ENCODE measurements around the gene FARP1. TPM values are rescaled to one million over a fixed set of nuclear protein-coding genes. Genes with fewer than 3 reads are reported as not detected.

FARP1 gene
- total RNA-seq, 1 experiment from 2014 or later = 96.6 TPM

DNA sequence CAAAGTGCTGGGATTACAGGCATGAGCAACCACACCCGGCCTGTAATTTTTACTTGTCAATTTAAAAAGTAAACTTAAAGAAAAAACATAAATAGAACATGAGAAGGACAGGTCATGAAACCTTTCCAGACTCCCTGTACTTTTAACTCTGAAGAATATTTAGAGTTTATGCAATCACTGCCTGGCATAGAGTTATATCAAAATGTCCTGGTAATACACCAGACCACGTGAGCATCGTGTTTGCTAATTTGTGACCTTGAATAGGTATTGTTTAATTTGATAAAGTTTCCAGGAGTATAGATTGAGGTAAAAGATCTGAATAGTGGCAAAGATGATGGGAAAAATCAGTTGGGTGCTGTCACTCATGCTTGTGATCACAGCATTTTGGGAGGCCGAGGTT is 115.3 kb downstream of the FARP1 start (continued):
- TF ChIP-seq, protein P1, sequence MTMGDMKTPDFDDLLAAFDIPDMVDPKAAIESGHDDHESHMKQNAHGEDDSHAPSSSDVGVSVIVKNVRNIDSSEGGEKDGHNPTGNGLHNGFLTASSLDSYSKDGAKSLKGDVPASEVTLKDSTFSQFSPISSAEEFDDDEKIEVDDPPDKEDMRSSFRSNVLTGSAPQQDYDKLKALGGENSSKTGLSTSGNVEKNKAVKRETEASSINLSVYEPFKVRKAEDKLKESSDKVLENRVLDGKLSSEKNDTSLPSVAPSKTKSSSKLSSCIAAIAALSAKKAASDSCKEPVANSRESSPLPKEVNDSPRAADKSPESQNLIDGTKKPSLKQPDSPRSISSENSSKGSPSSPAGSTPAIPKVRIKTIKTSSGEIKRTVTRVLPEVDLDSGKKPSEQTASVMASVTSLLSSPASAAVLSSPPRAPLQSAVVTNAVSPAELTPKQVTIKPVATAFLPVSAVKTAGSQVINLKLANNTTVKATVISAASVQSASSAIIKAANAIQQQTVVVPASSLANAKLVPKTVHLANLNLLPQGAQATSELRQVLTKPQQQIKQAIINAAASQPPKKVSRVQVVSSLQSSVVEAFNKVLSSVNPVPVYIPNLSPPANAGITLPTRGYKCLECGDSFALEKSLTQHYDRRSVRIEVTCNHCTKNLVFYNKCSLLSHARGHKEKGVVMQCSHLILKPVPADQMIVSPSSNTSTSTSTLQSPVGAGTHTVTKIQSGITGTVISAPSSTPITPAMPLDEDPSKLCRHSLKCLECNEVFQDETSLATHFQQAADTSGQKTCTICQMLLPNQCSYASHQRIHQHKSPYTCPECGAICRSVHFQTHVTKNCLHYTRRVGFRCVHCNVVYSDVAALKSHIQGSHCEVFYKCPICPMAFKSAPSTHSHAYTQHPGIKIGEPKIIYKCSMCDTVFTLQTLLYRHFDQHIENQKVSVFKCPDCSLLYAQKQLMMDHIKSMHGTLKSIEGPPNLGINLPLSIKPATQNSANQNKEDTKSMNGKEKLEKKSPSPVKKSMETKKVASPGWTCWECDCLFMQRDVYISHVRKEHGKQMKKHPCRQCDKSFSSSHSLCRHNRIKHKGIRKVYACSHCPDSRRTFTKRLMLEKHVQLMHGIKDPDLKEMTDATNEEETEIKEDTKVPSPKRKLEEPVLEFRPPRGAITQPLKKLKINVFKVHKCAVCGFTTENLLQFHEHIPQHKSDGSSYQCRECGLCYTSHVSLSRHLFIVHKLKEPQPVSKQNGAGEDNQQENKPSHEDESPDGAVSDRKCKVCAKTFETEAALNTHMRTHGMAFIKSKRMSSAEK (CRISPR knock-in tag; IDR thresholded peaks at IDR 0.05; ENCODE audit: borderline replicate concordance) = no peak
- TF ChIP-seq OVOL2 (CRISPR knock-in tag; IDR thresholded peaks at IDR 0.05; ENCODE audit: borderline replicate concordance) (no peak), HMGA2 (CRISPR knock-in tag; IDR thresholded peaks at IDR 0.05) (no peak), ZBTB21 (CRISPR knock-in tag; IDR thresholded peaks at IDR 0.05; ENCODE audit: borderline replicate concordance) (no peak), GABPB1 (CRISPR knock-in tag; IDR thresholded peaks at IDR 0.05) (no peak)
- TF ChIP-seq, protein P2, sequence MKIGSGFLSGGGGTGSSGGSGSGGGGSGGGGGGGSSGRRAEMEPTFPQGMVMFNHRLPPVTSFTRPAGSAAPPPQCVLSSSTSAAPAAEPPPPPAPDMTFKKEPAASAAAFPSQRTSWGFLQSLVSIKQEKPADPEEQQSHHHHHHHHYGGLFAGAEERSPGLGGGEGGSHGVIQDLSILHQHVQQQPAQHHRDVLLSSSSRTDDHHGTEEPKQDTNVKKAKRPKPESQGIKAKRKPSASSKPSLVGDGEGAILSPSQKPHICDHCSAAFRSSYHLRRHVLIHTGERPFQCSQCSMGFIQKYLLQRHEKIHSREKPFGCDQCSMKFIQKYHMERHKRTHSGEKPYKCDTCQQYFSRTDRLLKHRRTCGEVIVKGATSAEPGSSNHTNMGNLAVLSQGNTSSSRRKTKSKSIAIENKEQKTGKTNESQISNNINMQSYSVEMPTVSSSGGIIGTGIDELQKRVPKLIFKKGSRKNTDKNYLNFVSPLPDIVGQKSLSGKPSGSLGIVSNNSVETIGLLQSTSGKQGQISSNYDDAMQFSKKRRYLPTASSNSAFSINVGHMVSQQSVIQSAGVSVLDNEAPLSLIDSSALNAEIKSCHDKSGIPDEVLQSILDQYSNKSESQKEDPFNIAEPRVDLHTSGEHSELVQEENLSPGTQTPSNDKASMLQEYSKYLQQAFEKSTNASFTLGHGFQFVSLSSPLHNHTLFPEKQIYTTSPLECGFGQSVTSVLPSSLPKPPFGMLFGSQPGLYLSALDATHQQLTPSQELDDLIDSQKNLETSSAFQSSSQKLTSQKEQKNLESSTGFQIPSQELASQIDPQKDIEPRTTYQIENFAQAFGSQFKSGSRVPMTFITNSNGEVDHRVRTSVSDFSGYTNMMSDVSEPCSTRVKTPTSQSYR (CRISPR knock-in tag; IDR thresholded peaks at IDR 0.05) = no peak
- TF ChIP-seq, protein P3, sequence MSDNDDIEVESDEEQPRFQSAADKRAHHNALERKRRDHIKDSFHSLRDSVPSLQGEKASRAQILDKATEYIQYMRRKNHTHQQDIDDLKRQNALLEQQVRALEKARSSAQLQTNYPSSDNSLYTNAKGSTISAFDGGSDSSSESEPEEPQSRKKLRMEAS (CRISPR knock-in tag; IDR thresholded peaks at IDR 0.05) = no peak

DNA sequence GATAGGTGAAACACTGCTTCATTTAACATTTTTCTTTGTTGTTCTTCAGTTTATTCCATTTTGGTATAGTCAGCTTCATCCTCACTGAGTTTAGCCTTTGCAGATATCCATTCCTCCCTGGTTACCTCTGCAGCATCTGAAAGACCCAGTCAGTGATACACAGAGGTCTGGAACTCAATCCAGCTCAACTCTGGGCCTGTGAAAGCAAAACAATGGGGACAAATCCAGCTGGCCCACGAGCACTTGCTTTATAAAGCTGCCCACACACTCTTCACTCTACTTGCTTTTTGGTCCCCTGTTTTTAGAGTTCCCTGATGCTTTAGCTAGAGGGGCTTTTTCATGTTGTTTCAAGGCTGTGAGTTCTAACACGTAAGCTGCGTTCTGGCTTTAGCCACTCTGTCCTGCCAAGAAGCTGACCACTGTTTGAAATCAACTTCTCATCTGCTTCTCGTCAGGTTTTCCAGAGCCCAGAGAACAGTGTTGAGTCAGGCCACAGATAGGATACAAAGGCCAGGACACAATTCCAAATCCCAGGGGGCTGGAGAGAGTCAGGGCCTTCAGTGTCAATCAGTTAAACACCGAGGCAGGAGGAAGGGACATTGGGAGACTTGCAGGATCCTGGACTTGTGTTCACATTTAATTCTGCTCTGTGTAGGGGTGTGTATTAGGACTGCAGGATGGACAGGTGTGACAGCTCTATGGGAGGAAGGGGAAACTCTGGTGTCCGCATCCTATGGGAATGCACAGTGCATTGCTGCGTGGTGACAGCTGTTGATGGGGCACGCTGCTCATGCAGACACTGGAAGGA is 117.7 kb downstream of the FARP1 start:
- ChIA-PET POLR2A (no interaction called here), CTCF (interaction anchor here (2.1 kb wide), 1 partner anchor 89 kb away, joined by 5 read pairs; no protein-coding TSS in a partner anchor)
- H3K4me3 Mint-ChIP-seq = no peak overlapping the region
- no peak for ATAC-seq
- no peaks in the 10 kb centered on the region for H3K36me3 Mint-ChIP-seq
- H3K9me3 Mint-ChIP-seq = no peaks in the 10 kb centered on the region
- peaks cover 25% of the 10 kb centered on the region for H3K4me1 Mint-ChIP-seq
- H3K27me3 Mint-ChIP-seq (ENCODE audit: low read depth) = no peaks in the 10 kb centered on the region
- DNase-seq (ENCODE audit: low spot score) = no peak
- H3K27ac Mint-ChIP-seq = peak overlapping the region; percentile 21; the same call in 1 of the 2 replicates
- TF ChIP-seq ZNF416 (CRISPR knock-in tag; IDR thresholded peaks at IDR 0.05) = no peak
- TF ChIP-seq, protein P4, sequence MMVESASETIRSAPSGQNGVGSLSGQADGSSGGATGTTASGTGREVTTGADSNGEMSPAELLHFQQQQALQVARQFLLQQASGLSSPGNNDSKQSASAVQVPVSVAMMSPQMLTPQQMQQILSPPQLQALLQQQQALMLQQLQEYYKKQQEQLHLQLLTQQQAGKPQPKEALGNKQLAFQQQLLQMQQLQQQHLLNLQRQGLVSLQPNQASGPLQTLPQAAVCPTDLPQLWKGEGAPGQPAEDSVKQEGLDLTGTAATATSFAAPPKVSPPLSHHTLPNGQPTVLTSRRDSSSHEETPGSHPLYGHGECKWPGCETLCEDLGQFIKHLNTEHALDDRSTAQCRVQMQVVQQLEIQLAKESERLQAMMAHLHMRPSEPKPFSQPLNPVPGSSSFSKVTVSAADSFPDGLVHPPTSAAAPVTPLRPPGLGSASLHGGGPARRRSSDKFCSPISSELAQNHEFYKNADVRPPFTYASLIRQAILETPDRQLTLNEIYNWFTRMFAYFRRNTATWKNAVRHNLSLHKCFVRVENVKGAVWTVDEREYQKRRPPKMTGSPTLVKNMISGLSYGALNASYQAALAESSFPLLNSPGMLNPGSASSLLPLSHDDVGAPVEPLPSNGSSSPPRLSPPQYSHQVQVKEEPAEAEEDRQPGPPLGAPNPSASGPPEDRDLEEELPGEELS (CRISPR knock-in tag; IDR thresholded peaks at IDR 0.05) = no peak
- TF ChIP-seq, protein P5, sequence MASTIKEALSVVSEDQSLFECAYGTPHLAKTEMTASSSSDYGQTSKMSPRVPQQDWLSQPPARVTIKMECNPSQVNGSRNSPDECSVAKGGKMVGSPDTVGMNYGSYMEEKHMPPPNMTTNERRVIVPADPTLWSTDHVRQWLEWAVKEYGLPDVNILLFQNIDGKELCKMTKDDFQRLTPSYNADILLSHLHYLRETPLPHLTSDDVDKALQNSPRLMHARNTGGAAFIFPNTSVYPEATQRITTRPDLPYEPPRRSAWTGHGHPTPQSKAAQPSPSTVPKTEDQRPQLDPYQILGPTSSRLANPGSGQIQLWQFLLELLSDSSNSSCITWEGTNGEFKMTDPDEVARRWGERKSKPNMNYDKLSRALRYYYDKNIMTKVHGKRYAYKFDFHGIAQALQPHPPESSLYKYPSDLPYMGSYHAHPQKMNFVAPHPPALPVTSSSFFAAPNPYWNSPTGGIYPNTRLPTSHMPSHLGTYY (CRISPR knock-in tag; IDR thresholded peaks at IDR 0.05) = no peak
- no peak for TF ChIP-seq TEAD4 (CRISPR knock-in tag; IDR thresholded peaks at IDR 0.05)
- TF ChIP-seq, protein P6, sequence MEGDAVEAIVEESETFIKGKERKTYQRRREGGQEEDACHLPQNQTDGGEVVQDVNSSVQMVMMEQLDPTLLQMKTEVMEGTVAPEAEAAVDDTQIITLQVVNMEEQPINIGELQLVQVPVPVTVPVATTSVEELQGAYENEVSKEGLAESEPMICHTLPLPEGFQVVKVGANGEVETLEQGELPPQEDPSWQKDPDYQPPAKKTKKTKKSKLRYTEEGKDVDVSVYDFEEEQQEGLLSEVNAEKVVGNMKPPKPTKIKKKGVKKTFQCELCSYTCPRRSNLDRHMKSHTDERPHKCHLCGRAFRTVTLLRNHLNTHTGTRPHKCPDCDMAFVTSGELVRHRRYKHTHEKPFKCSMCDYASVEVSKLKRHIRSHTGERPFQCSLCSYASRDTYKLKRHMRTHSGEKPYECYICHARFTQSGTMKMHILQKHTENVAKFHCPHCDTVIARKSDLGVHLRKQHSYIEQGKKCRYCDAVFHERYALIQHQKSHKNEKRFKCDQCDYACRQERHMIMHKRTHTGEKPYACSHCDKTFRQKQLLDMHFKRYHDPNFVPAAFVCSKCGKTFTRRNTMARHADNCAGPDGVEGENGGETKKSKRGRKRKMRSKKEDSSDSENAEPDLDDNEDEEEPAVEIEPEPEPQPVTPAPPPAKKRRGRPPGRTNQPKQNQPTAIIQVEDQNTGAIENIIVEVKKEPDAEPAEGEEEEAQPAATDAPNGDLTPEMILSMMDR (IDR thresholded peaks at IDR 0.05) = no peak
- no peak for TF ChIP-seq ZNF671 (CRISPR knock-in tag; IDR thresholded peaks at IDR 0.05)
- TF ChIP-seq, protein P7, sequence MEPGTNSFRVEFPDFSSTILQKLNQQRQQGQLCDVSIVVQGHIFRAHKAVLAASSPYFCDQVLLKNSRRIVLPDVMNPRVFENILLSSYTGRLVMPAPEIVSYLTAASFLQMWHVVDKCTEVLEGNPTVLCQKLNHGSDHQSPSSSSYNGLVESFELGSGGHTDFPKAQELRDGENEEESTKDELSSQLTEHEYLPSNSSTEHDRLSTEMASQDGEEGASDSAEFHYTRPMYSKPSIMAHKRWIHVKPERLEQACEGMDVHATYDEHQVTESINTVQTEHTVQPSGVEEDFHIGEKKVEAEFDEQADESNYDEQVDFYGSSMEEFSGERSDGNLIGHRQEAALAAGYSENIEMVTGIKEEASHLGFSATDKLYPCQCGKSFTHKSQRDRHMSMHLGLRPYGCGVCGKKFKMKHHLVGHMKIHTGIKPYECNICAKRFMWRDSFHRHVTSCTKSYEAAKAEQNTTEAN (CRISPR knock-in tag; IDR thresholded peaks at IDR 0.05) = no peak
- no peak for TF ChIP-seq ZNF396 (CRISPR knock-in tag; IDR thresholded peaks at IDR 0.05; ENCODE audit: borderline replicate concordance)
- TF ChIP-seq, protein P8, sequence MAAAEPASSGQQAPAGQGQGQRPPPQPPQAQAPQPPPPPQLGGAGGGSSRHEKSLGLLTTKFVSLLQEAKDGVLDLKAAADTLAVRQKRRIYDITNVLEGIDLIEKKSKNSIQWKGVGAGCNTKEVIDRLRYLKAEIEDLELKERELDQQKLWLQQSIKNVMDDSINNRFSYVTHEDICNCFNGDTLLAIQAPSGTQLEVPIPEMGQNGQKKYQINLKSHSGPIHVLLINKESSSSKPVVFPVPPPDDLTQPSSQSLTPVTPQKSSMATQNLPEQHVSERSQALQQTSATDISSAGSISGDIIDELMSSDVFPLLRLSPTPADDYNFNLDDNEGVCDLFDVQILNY (CRISPR knock-in tag; IDR thresholded peaks at IDR 0.05) = no peak

All from WTC11 (cell line).